HepG2 (cell line): ENCODE measurements around the gene RPAP2. TPM values are rescaled to one million over a fixed set of nuclear protein-coding genes. Genes with fewer than 3 reads are reported as not detected.

Source experiments
- BRCA1 ChIP-seq: sonication (generic); formaldehyde crosslinking; IDR thresholded peaks from 2 replicates; pipeline ENCODE4 v1.4.0; 2020; ENCODE audit warnings: missing genetic modification reagents
- HHEX ChIP-seq: IDR thresholded peaks from 2 replicates; pipeline ENCODE4 v1.6.1; 2016; ENCODE audit warnings: control low read depth
- MLLT10 ChIP-seq: sonication (generic); formaldehyde crosslinking; IDR thresholded peaks from 2 replicates; pipeline ENCODE4 v1.4.0; 2020; ENCODE audit warnings: missing genetic modification reagents
- MZF1 ChIP-seq: sonication (generic); formaldehyde crosslinking; IDR thresholded peaks from 2 replicates; pipeline ENCODE4 v1.8.1; 2023; ENCODE audit warnings: mild to moderate bottlenecking, missing genetic modification reagents, borderline replicate concordance
- NFYC ChIP-seq: IDR thresholded peaks from 2 replicates; pipeline ENCODE4 v1.6.1; 2016; ENCODE audit warnings: missing genetic modification reagents, missing compliant biosample characterization
- PCBP2 ChIP-seq: fragments of 200-400 bp; formaldehyde crosslinking; optimal IDR thresholded peaks from 2 replicates; pipeline ENCODE3; 2018; ENCODE audit warnings: low read length, low read depth; ENCODE audit not compliant: poor library complexity, severe bottlenecking
- SMARCC2 ChIP-seq: fragments of 450-650 bp; IDR thresholded peaks from 2 replicates; pipeline ENCODE4 v1.6.1; 2017; ENCODE audit warnings: antibody characterized with exemption, mild to moderate bottlenecking
- ZNF878 ChIP-seq: sonication (generic); formaldehyde crosslinking; IDR thresholded peaks from 2 replicates; pipeline ENCODE4 v1.8.1; 2023; ENCODE audit warnings: mild to moderate bottlenecking, missing genetic modification reagents, moderate library complexity
- polyA plus RNA-seq, 8 experiments: library from polyadenylated mRNA; depleted of rRNA in 3 of 8; stranded (reverse) in 7 of 8; unstranded in 1 of 8; fragments of >200 nt; fragmentation: Illumina TruSeq in 4 of 8; extraction: Trizol in 4 of 8; gene quantifications; 2 replicates each; pipeline versions ENCODE4 v1.2.1 to v1.2.3, GENCODE V29; 2011 to 2016; ENCODE audit warnings: low read depth in 4 of 8, missing spikeins in 1 of 8, mixed read lengths in 1 of 8; ENCODE audit not compliant: insufficient read depth in 1 of 8
- total RNA-seq, 5 experiments: library from RNA; depleted of rRNA; stranded (reverse); fragments of >200 nt; fragmentation: Illumina TruSeq; extraction: Trizol; gene quantifications; 2 replicates each; pipeline ENCODE4 v1.2.3, GENCODE V29; 2016; ENCODE audit warnings: low read depth in 1 of 5
- TF ChIP-seq, protein P1 (sequence below): sonication (generic); formaldehyde crosslinking; IDR thresholded peaks from 2 replicates; pipeline ENCODE4 v1.8.0; 2022; ENCODE audit warnings: mild to moderate bottlenecking, missing genetic modification reagents, moderate library complexity
- TF ChIP-seq, protein P2 (sequence below): sonication (generic); formaldehyde crosslinking; IDR thresholded peaks from 2 replicates; pipeline ENCODE4 v1.4.0; 2020; ENCODE audit warnings: missing genetic modification reagents, borderline replicate concordance
- TF ChIP-seq, protein P3 (sequence below): sonication (generic); formaldehyde crosslinking; IDR thresholded peaks from 2 replicates; pipeline ENCODE4 v1.4.0; 2020; ENCODE audit warnings: missing genetic modification reagents
- TF ChIP-seq, protein P4 (sequence below): sonication (generic); formaldehyde crosslinking; conservative IDR thresholded peaks from 2 replicates; pipeline ENCODE4 v1.4.0; 2020; ENCODE audit warnings: missing genetic modification reagents
- TF ChIP-seq, protein P5 (sequence below): sonication (generic); formaldehyde crosslinking; conservative IDR thresholded peaks from 2 replicates; pipeline ENCODE4 v1.8.0; 2022; ENCODE audit warnings: low read depth, missing genetic modification reagents

Gene RPAP2
- total and polyA plus RNA-seq, 2 of the 13 experiments (the other 11 are each of a cell fraction or from before 2014, with no cell fraction given), result 10.0 to 34.8 TPM

DNA sequence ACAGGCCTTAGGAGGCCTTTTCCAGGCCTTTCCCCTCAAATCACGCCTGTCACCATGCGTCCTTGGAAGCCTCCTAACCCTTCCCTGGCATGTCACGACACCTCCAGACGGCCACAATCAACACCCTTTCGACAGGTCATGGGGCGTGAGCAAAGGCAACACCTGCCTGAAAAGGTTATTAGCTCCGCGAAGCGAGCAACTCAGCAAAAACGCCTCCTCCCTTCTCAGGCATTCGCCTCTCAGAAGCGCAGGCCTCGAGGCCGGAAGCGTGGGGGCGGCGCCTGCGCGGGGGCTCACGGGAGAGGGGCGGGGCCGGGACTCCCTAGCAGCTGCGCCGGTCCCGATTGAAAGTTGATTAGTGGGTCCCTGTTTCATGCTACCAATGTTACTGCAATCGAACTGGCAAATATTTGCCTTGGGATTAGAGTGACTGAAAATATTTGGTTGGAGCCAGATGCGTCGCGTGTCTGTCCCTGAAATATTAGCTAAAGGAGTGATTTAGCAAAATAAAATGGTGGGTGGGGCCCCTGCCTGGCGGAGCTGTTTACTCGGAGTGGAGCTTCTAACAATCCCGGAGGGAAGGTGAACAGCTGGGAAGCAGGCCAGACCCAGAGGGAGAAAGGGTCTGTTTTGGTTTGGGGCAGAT, 143.0 kb downstream of the RPAP2 start (continued):
- TF ChIP-seq, protein P1, sequence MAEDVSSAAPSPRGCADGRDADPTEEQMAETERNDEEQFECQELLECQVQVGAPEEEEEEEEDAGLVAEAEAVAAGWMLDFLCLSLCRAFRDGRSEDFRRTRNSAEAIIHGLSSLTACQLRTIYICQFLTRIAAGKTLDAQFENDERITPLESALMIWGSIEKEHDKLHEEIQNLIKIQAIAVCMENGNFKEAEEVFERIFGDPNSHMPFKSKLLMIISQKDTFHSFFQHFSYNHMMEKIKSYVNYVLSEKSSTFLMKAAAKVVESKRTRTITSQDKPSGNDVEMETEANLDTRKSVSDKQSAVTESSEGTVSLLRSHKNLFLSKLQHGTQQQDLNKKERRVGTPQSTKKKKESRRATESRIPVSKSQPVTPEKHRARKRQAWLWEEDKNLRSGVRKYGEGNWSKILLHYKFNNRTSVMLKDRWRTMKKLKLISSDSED (CRISPR knock-in tag), result 0 out of 2 replicates have a peak, but pooled peaks have one; percentile 39
- TF ChIP-seq, protein P2, sequence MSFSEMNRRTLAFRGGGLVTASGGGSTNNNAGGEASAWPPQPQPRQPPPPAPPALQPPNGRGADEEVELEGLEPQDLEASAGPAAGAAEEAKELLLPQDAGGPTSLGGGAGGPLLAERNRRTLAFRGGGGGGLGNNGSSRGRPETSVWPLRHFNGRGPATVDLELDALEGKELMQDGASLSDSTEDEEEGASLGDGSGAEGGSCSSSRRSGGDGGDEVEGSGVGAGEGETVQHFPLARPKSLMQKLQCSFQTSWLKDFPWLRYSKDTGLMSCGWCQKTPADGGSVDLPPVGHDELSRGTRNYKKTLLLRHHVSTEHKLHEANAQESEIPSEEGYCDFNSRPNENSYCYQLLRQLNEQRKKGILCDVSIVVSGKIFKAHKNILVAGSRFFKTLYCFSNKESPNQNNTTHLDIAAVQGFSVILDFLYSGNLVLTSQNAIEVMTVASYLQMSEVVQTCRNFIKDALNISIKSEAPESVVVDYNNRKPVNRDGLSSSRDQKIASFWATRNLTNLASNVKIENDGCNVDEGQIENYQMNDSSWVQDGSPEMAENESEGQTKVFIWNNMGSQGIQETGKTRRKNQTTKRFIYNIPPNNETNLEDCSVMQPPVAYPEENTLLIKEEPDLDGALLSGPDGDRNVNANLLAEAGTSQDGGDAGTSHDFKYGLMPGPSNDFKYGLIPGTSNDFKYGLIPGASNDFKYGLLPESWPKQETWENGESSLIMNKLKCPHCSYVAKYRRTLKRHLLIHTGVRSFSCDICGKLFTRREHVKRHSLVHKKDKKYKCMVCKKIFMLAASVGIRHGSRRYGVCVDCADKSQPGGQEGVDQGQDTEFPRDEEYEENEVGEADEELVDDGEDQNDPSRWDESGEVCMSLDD (CRISPR knock-in tag), result peak; percentile 36; the same call in 1 of the 2 replicates
- TF ChIP-seq MLLT10 (CRISPR knock-in tag) (no peak), PCBP2 (no peak), ZNF878 (CRISPR knock-in tag) (peak; percentile 35; the same call in 1 of the 2 replicates), BRCA1 (CRISPR knock-in tag) (no peak; the same call in 1 of the 2 replicates), NFYC (CRISPR knock-in tag) (peak; percentile 24; the same call in 1 of the 2 replicates), MZF1 (CRISPR knock-in tag) (0 out of 2 replicates have a peak, but pooled peaks have one; percentile 33), HHEX (CRISPR knock-in tag) (peak; percentile 87), SMARCC2 (no peak)
- TF ChIP-seq, protein P3, sequence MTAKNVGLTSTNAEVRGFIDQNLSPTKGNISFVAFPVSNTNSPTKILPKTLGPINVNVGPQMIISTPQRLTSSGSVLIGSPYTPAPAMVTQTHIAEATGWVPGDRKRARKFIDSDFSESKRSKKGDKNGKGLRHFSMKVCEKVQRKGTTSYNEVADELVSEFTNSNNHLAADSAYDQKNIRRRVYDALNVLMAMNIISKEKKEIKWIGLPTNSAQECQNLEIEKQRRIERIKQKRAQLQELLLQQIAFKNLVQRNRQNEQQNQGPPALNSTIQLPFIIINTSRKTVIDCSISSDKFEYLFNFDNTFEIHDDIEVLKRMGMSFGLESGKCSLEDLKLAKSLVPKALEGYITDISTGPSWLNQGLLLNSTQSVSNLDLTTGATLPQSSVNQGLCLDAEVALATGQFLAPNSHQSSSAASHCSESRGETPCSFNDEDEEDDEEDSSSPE, result peak; percentile 74
- TF ChIP-seq, protein P4, sequence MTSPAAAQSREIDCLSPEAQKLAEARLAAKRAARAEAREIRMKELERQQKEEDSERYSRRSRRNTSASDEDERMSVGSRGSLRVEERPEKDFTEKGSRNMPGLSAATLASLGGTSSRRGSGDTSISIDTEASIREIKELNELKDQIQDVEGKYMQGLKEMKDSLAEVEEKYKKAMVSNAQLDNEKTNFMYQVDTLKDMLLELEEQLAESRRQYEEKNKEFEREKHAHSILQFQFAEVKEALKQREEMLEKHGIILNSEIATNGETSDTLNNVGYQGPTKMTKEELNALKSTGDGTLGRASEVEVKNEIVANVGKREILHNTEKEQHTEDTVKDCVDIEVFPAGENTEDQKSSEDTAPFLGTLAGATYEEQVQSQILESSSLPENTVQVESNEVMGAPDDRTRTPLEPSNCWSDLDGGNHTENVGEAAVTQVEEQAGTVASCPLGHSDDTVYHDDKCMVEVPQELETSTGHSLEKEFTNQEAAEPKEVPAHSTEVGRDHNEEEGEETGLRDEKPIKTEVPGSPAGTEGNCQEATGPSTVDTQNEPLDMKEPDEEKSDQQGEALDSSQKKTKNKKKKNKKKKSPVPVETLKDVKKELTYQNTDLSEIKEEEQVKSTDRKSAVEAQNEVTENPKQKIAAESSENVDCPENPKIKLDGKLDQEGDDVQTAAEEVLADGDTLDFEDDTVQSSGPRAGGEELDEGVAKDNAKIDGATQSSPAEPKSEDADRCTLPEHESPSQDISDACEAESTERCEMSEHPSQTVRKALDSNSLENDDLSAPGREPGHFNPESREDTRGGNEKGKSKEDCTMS (CRISPR knock-in tag), result no peak
- TF ChIP-seq, protein P5, sequence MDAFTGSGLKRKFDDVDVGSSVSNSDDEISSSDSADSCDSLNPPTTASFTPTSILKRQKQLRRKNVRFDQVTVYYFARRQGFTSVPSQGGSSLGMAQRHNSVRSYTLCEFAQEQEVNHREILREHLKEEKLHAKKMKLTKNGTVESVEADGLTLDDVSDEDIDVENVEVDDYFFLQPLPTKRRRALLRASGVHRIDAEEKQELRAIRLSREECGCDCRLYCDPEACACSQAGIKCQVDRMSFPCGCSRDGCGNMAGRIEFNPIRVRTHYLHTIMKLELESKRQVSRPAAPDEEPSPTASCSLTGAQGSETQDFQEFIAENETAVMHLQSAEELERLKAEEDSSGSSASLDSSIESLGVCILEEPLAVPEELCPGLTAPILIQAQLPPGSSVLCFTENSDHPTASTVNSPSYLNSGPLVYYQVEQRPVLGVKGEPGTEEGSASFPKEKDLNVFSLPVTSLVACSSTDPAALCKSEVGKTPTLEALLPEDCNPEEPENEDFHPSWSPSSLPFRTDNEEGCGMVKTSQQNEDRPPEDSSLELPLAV (CRISPR knock-in tag), result 0 out of 2 replicates have a peak, but pooled peaks have one; percentile 35
